ENCODE measurements around the gene TBC1D1.
"Not testable (repeated sequence)": the region's sequence is repeated elsewhere in the genome, so short reads cannot be mapped to it uniquely, and the experiment has no call there.

TBC1D1 gene

GRCh38 chr4:37918653-37919052 is 27.8 kb downstream of the TBC1D1 start:
- in situ Hi-C loops (cut with MboI; ENCODE audit: low pct_unique_long_range_greater_than_20kb, low sequenced_read_pairs, unreplicated experiment) = no loop called here
- DNase-seq (ENCODE audit: low spot score) = no peak

GRCh38 chr4:37922328-37922727 is 31.4 kb downstream of the TBC1D1 start:
- no peak for DNase-seq (ENCODE audit: low spot score)
- TF ChIP-seq, protein P1, sequence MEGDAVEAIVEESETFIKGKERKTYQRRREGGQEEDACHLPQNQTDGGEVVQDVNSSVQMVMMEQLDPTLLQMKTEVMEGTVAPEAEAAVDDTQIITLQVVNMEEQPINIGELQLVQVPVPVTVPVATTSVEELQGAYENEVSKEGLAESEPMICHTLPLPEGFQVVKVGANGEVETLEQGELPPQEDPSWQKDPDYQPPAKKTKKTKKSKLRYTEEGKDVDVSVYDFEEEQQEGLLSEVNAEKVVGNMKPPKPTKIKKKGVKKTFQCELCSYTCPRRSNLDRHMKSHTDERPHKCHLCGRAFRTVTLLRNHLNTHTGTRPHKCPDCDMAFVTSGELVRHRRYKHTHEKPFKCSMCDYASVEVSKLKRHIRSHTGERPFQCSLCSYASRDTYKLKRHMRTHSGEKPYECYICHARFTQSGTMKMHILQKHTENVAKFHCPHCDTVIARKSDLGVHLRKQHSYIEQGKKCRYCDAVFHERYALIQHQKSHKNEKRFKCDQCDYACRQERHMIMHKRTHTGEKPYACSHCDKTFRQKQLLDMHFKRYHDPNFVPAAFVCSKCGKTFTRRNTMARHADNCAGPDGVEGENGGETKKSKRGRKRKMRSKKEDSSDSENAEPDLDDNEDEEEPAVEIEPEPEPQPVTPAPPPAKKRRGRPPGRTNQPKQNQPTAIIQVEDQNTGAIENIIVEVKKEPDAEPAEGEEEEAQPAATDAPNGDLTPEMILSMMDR (IDR thresholded peaks at IDR 0.05; ENCODE audit: extremely low read depth, insufficient read depth, missing control alignments) = no peak
- in situ Hi-C loops (cut with MboI; ENCODE audit: low pct_unique_long_range_greater_than_20kb, low sequenced_read_pairs, unreplicated experiment) = no loop called here

More at GRCh38 chr4:37918653-37919052, 27.8 kb downstream of the TBC1D1 start:
- TF ChIP-seq, protein P1 (IDR thresholded peaks at IDR 0.05; ENCODE audit: extremely low read depth, insufficient read depth, missing control alignments) = no peak

- DNase-seq (ENCODE audit: low spot score); in situ Hi-C loops (cut with MboI; ENCODE audit: low pct_unique_long_range_greater_than_20kb, low sequenced_read_pairs, unreplicated experiment): not testable (repeated sequence)
Observed at GRCh38 chr4:37923089-37923488, 32.2 kb downstream of the TBC1D1 start.

DNA sequence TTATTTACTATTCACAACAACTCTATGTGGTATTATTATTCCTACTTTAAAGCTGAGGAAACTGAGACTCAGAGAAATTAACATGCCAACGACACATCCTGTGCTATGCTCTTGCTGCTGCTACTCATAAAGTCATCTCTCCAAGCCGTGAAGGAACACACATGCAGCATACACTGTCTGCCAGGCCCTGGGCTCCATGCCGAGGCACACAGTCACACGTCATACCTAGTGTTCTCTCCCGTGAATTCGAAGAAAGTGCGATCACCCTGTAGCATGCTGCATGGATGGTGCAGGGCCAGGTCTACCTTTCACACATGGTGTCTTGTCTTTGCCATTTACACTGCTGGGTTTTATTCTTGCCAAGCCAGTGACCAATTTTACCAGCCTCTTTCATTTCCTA is 34.1 kb downstream of the TBC1D1 start:
- no peak for DNase-seq (ENCODE audit: low spot score)
- in situ Hi-C loops (cut with MboI; ENCODE audit: low pct_unique_long_range_greater_than_20kb, low sequenced_read_pairs, unreplicated experiment) = no loop called here
- TF ChIP-seq, protein P1 (IDR thresholded peaks at IDR 0.05; ENCODE audit: extremely low read depth, insufficient read depth, missing control alignments) = no peak

DNA sequence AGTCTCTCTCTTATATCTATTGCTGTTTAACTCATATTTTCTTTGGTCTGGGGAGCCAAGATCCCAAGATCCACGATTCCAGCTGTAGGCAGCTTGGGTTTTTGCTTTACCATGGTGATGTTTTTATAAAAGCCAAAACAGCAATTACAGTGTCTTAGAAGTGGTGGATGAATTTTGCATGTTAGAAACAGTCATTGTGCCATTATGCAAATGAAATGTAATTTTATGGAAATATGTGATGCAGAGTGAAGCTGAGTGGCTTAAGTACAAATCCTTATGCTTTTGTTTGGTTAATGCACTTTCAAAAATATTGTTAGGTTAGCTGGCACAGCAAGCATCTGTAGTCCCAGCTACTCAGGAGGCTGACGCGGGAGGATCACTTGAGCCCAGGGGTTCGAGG is 36.5 kb downstream of the TBC1D1 start:
- in situ Hi-C loops (cut with MboI; ENCODE audit: low pct_unique_long_range_greater_than_20kb, low sequenced_read_pairs, unreplicated experiment) = no loop called here
- no peak for DNase-seq (ENCODE audit: low spot score)
- TF ChIP-seq, protein P1 (IDR thresholded peaks at IDR 0.05; ENCODE audit: extremely low read depth, insufficient read depth, missing control alignments) = no peak

DNA sequence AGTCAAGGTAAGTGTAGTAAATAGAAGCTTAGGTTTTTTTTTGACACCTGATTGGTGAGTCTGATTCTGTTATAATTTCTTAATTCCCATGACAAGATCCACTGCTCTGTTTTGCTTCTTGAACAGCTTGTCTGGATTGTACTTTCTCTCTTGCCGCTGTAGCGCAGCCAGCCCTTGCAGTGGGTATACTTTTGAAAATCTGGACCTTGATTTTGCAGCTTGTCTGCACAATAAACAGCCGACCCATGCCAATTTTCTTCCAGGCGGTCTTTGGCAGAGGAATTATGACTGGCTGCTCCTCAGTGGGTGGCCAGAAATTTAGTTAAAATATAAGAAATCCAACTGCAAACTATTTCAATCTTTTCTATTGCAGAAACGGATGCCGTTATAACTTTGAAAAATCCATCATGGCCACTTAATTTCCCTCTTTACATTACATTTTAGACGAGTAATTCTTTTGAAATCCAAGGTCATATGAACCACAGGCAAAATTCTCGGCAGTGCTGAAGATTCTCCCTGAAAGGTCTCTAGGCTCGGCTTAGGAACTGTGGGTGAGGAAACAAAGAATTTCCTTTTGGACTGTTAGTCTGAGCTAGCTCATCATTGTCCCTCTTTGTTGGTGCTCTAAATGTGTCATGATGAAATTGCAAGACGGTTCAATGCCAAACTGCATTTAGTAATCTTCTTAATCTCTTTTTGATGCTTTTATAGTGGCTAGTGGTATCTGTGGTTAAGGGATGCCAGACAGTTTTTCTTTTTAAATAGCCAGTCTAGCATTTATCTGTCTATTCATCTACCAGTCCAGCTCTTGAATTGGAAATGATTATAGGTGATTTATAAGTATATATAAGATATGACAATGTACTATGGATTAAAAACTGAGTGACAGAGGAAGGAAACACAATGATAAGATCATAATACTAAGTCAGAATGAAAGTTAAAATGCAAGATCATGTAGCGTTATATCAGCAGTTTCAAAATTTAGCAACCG is 37.8 kb downstream of the TBC1D1 start:
- TF ChIP-seq, protein P1 (IDR thresholded peaks at IDR 0.05; ENCODE audit: extremely low read depth, insufficient read depth, missing control alignments) = no peak
- in situ Hi-C loops (cut with MboI; ENCODE audit: low pct_unique_long_range_greater_than_20kb, low sequenced_read_pairs, unreplicated experiment) = no loop called here
- no peak for DNase-seq (ENCODE audit: low spot score)

DNA sequence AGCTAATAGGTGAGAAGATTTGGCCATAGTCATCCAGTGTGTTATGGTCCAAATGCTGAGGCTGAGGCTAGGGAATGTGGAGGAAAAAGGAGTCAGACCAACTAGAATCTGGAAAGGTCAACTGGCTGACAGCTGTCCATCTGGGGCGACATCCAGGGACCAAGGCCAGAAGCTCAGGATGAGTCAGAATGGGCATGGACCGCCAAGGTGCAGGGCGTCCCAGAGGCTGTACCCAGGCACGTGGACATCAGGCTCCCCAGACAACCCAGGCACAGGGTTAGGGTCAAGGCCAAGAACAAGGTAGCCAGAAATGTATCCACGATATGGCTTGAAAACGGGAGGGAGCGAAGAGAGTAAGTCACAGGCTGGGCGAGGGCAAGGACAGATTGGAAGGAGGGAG is 43.2 kb downstream of the TBC1D1 start:
- TF ChIP-seq, protein P1 (IDR thresholded peaks at IDR 0.05; ENCODE audit: extremely low read depth, insufficient read depth, missing control alignments) = no peak
- DNase-seq (ENCODE audit: low spot score) = no peak
- in situ Hi-C loops (cut with MboI; ENCODE audit: low pct_unique_long_range_greater_than_20kb, low sequenced_read_pairs, unreplicated experiment) = no loop called here

All from GM13977 (cell line).